GM18873 (cell line): ENCODE measurements around the gene SUN2.
"Not testable (repeated sequence)": the region's sequence is repeated elsewhere in the genome, so short reads cannot be mapped to it uniquely, and the experiment has no call there.

ENCODE experiments used
- ATAC-seq: cut with Tn5 transposase; IDR thresholded peaks from one replicate; pipeline ENCODE4 v1.9.1; 2021; ENCODE audit warnings: mild to moderate bottlenecking, moderate library complexity, moderate number of reproducible peaks; ENCODE audit not compliant: unreplicated experiment, low FRiP score

Gene SUN2, protein sequence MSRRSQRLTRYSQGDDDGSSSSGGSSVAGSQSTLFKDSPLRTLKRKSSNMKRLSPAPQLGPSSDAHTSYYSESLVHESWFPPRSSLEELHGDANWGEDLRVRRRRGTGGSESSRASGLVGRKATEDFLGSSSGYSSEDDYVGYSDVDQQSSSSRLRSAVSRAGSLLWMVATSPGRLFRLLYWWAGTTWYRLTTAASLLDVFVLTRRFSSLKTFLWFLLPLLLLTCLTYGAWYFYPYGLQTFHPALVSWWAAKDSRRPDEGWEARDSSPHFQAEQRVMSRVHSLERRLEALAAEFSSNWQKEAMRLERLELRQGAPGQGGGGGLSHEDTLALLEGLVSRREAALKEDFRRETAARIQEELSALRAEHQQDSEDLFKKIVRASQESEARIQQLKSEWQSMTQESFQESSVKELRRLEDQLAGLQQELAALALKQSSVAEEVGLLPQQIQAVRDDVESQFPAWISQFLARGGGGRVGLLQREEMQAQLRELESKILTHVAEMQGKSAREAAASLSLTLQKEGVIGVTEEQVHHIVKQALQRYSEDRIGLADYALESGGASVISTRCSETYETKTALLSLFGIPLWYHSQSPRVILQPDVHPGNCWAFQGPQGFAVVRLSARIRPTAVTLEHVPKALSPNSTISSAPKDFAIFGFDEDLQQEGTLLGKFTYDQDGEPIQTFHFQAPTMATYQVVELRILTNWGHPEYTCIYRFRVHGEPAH

DNA sequence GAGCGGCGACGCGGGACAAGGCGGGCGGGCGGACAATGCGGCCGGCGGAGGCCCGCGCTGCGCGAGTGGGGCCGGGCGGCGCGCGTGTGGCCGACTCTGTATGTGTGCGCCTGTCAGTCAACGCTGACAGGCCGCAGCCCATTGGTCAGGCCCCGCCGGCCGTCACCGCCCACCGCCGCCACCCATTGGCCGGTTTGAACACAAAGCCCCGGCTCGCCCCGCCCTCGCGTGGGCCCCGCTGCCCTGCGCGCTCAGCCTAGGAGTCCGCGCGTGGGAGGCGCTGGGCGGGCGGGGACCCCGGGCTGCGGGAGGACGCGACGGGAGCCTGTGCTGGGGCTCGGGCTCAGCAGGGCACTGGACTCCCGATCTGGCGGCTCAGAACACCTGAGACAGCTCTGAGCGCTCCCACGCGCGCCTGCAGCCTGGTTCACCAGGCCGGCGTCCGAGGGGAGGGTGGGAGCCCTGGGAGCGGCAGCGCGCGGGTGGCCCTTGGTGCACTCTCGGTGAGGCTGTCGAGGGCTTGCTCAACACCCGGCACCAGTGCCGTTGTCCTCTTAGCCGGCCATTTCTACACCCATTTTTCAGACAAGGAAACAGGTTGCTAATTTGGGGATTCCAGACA lies at the start of gene SUN2:
SUN2 (minus strand) TSS at position 88 of the 622 bp plus-strand sequence. CDS start 3,370 bp downstream, outside the sequence.
- ATAC-seq: peak; percentile 43

DNA sequence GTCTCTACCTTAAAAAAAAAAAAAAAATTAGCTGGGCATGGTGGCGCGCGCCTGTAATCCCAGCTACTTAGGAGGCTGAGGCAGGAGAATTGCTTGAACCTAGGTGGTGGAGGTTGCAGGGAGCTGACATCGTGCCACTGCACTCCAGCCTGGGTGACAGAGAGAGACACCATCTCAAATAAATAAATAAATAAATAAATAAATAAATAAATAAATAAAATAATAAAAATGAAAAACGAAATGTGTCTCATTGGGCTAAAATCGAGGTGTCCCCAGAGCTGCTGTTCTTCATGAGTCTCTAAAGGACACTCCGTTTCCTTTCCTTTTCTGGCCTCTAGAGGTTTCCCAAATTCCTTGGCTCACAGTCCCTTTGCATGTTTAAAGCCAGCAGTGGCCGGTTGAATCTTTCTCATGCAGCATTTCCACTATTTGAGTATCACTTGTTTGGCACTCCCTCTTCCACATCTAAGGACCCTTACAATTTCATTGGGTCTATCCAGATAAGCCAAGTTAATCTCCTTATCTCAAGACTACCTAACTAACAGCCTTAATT lies 49.3 kb upstream of the SUN2 start:
- not testable (repeated sequence) for ATAC-seq

DNA sequence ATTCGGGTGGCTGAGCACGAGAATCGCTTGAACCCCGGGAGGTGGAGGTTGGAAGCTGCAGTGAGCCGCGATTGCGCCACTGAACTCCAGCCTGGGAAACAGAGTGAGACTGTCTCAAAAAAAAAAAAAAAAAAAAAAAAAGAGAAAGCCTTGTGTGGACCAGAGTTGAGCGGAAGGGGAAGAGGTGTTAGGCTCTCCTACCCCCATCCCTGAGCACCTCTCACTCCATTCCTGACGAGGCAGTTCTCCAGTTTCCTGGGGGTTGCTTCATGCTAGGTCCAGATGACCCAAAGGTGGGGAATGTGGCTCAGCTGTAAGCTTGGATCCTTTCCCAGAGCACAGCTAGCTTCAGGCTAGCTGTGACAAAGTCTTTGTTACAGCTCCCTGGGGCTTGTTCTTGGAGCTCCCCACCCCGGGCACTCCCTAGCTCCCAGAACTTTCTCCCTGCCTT lies 46.9 kb upstream of the SUN2 start:
- ATAC-seq: no peak

DNA sequence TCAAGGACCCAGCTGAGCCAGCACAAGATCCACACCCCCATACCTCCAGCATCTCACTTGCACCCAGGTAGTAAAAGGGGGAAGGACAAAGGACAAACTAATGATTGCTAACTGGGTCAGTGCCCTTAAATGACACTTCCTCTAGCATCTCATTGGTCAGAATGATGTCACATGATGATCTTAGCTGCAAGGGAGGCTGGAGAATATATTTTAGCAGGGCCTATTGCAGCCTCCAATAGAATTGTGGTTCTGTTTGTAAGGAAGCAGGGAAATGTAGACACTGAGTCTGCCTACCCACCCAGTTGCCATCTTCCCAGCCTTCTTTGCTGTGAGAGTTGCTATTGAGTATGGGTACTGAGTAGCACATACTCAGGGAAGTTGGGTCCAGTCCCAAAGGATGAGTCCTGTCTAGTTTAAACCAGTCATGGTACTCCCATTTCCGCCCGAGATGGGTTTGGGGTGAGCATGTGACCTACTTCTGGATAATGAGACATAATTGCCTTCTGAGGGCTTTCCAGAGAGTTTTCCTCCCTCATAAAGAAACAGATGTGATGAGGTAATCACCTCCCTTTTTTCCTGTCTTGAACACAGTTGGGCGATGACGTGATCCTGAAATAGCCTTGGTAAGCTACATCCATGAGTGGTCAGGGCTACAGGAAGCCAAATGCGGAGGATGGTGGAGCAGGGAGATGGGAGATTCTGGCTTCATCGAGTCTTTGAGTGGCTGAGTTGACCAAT lies 43.6 kb upstream of the SUN2 start:
- no peak for ATAC-seq

DNA sequence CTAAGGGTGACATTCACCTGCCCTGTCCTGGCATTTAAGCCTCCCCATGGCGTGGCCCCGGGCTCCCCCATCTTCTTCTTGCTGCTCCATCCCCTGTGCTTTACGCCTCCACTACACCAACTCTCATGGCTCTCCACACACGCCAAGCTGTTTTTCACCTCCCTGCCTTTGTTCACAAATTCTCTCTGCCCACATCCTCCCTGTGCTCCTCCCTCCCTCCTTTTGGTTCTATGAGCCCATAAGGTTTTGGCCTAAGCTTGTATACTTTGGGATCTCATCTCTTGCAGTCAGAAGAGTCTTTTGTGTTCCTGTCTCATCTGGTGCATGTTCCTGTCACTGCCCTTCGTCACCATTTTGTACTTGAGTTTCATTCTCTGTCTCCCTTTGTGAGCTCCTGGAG lies 42.7 kb upstream of the SUN2 start:
- no peak for ATAC-seq

DNA sequence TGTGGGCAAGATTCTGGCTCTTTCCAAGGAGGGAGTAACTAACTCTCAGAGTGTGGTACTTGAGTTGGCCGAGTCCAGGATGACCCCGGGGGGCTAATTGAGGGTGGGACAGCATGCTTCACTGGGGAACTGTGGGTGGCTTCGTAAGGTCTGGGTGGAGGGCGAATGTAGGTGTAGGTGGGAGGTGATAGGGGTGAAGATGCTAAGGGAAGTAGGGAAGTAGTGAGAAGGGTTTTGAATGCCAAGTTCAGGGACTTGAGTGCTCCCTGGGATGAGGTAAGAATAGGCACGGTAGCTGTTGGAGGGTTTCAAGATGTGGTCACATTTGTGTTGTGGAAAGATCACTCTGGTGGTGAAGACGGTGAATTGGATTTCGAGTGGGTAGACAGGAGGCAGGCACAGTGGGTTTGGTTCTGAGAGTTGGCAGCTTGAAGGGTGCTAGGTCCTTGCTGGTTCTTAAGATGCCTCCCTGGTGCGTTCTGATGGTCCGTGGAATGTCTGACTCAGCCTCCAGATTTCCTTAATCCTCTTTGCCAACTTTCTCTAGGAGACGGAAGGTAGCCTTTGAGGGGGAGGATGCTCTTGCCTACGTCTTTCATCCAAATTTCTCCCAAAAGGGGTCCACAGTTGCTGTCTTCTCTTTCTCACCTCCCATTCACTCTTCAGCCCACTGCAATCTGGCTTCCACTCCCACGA lies 40.6 kb upstream of the SUN2 start:
- no peak for ATAC-seq

DNA sequence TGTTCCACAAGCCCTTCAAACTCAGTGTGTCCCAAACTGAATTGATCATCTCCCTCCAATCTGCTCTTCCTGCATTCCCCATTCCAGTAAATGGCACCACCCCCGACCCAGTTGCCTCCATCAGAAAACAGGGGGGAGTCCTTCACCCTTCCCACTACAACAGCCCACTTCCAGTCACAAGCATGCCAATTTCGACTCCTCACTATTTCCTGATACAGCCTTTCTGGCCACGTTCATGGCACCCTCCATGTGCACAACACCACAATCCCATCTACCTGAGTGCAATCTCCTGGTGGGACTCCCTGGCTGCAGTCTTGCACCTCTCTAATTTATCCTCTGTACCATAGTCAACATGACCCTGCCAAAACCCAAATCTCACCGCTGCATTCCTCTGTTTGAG lies 39.8 kb upstream of the SUN2 start:
- ATAC-seq: no peak

DNA sequence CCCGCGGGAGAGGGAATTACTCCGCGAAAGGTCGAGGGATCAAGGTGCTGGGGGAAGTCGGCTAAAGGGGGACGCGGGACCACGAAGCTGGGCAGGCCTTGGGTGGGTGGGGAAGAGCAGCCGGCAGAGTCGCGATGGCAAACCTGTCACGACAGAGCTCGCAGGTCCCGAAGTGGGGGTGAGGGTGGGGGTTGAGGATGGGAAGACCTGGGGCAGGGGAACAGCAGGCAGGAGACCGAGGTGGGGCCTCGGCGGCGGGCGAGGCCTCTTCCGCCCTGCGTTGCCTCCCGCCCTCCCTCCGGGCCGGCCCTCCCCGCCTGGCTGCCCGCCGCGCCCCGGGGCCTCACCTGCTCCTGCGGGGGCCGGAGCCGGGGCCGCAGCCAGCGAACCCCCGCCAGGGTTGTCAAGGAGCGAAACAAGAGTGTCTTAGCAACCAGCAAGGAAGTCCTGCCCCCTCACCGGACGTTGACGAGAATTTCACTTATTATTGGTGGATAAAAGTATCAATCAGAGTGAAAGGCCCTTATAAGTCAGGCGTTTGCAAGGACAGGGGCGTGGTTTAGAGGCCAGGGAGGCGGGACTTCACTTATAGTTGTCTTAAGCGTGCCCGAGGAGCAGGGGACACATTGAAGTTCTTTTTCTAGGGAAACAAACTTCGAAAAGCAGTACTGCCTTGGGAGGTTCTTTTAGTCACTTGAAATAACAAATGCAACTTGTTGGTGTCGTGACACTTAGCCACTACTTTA lies 38.1 kb upstream of the SUN2 start, which contains the start of gene DNAL4:
DNAL4 (minus strand) TSS at position 423 of the 746 bp plus-strand sequence. CDS start 11,412 bp downstream, outside the sequence.
- ATAC-seq: peak; percentile 91

DNA sequence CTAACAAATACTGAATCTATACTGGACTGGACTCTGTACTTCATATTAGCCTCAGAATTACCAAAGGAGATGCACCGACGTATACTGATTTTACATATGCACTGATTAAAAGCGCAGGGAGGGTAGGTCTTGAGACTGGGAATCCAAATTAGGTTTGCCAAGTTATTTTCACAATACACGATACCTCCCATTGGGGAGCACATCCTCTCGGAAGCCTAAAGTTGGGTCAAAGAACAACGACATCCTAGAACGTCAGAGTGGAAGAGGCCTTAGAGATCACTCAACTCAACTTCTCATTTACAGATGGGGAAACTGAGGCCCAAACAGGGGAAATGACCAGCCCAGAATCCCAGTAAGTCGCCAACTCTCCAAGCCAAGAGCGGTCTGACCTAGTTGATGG lies 37.5 kb upstream of the SUN2 start:
- ATAC-seq: no peak

DNA sequence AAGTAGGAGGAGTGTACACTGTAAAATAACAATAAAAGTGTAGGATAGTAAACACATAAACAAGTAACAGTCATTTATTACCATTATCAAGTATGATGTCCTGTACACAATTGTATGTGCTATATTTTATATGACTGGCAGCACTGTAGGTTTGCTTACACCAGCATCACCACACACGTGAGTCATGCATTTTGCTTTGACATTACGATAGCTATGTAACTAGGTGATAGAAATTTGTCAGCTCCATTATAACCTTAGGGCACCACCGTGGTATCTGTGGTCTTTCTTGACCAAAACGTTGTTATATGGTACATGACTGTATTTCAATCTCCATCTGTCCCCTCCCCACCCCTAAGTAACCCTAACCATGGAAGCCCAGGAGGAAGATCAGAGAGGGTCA lies 37.0 kb upstream of the SUN2 start:
- no peak for ATAC-seq

DNA sequence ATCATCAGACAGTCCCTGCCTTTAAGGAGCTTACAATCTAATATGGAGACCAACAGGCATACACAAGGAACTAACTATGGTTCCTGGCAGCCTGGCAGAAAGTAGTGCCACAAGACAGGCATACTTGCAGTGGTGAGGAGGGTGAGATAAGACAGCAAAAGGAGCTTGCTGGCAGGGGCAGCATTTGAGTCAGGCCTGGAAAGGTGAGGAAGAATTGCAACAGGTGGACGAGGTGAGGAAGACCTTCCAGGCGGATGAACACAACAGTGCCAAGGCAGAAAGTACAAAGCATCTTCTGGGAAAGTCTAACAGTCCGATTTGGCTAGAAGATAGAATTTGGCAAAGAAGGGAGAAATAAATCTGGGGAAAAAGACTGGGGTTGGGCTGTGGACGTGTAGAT lies 33.8 kb upstream of the SUN2 start:
- ATAC-seq: no peak

DNA sequence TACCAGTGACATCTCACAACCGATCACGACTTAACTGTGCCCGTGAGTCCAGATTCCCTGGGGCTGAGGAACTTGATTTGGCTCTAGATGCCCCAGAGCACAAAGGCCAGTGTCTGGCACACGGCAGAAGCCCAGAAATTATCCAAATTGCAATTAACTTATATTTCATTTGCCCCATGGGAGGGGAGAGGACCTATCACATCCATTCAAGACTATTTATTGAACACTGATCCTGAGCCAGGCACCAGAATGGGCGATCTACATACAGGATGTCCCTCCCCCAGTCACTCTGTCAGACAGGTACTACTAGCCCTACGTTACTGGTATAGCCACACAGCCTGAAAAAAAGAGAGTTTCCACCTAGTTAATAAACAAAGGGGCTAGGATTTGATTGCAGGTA lies 33.0 kb upstream of the SUN2 start:
- no peak for ATAC-seq

DNA sequence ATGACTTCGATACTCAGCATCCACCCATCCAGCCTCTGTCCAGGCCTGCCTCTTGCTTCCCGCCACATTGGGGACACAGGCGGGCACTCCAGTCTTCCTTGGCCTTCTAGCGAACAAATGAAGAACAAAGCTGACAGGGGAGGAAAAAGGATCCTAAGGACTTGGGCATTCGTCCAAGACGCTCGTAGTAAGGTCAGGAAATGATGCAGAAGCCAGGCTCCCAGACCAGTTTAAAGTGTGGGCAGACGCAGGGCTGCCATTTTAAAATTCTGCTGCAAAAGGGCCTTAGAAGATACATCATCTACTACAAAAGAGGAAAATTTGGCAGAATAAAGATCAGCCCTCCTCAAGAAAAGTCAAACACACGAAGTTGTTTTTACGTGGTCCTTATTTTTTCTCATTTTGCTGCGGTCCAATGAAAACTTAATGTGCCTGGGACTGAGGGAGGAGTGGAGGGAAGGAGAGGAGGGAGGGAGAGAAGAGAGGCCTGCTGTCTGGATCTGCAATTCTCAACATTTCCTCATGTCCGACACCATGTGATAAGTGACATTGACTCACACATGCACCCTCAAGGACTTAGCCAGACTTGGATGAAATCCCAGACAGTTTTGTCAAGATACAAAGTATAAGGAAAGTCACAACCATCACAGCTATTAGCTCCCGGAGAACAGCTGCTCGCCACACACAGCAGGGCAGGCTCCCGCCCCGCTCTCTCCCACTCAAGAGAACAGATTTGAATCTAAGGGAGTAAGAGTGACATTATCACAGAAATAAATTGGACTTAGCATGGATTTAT lies 32.4 kb upstream of the SUN2 start:
- ATAC-seq: no peak

DNA sequence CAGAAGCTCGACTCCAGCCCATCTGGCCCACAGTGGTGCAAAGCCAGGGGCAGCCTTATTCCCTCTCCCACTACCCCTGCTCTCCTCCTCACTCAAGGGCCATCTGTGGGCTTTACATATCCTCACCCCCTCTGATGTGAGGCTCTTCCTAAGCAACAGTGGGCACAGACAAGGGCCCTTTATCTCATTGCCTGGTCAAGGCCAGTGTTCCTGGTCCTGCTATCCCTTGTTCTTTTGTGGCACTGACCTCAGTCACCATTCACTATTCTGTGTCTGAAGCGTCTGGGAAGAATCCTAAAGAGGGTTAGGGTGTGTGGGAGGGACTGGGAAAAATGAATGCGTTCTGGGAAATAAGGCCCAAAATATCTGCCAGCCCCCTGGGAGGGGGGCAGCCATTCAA lies 30.8 kb upstream of the SUN2 start:
- no peak for ATAC-seq

DNA sequence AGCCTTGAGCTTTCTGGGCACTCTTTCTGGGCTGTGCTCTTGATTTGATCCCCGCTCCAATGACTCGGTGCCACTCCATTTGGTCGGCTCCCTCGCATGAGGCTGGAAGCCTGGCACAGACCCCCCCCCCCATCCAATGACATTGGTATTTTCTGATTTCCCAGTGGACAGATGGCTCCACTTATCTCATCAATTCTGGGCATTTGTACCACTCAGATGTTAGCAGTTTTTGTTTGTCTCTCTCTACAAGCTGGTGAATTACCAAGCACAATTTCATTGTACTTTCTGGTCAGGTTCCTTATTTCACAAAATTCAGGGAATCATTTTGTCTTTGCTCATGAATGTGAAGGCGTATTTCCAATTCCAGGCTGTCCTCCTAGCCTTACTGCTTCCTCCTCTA lies 29.1 kb upstream of the SUN2 start:
- no peak for ATAC-seq

DNA sequence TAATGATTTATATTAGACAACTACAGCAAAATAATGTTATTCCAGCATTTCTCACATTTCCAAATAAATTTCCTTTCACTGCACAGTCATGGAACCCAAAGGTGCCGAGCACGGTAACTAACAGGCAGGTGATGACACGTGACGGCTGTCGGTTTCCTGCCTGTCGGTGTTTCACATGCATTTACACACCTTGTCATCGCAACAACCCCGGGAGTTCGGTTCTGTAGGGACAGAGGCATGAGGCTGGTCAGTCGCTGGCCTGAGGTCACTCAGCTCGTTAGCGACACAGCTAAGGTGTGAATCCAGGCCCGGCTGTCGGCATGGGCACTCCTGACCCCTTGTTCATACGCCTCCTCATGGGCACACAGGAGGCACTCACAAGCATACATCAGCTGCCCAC lies 28.2 kb upstream of the SUN2 start:
- ATAC-seq: no peak

DNA sequence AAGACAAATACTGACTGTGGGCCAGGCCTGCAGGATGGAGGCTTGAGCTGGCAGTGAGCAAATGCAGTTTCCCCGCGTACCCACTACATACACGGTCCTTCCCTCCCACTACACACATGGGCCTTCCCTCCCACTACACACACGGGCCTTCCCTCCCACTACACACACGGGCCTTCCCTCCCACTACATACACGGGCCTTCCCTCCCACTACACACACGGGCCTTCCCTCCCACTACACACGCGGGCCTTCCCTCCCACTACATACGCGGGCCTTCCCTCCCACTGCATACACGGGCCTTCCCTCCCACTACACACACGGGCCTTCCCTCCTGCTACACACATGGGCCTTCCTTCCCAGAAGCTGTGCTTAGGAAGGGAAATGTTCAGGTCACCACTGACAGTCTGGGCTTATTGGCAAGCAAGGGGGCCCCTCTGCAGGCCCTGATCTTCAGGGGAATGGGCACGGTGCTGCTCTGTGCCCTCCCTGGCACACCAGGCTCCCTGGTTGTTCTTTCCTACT lies 27.4 kb upstream of the SUN2 start:
- no peak for ATAC-seq
